HG03175 (cell line): ENCODE measurements around the gene SORL1.
A peak's percentile ranks its signal among the peaks of the same experiment; 100 is the strongest.

Experiments
- ATAC-seq: cut with Tn5 transposase; IDR thresholded peaks from one replicate; pipeline ENCODE4 v1.9.1; 2021; ENCODE audit warnings: mild to moderate bottlenecking, moderate library complexity; ENCODE audit not compliant: unreplicated experiment

Gene SORL1

GRCh38 chr11:121581607-121582006, 129.5 kb downstream of the SORL1 start:
- no peak for ATAC-seq

- no peak for ATAC-seq
Observed at GRCh38 chr11:121582296-121582695, 130.2 kb downstream of the SORL1 start.

- ATAC-seq = no peak
Observed at GRCh38 chr11:121583825-121584224, 131.7 kb downstream of the SORL1 start.

GRCh38 chr11:121586750-121587149, 134.6 kb downstream of the SORL1 start:
- ATAC-seq = no peak

GRCh38 chr11:121587182-121587581, 135.1 kb downstream of the SORL1 start:
- no peak for ATAC-seq

GRCh38 chr11:121588747-121589146, 136.6 kb downstream of the SORL1 start:
- no peak for ATAC-seq

GRCh38 chr11:121589946-121590537, 137.9 kb downstream of the SORL1 start:
- peak; percentile 74 for ATAC-seq

GRCh38 chr11:121590772-121591404, 138.8 kb downstream of the SORL1 start:
- ATAC-seq = no peak

GRCh38 chr11:121591405-121592033, 139.4 kb downstream of the SORL1 start:
- ATAC-seq = peak; percentile 37

GRCh38 chr11:121592708-121593107, 140.6 kb downstream of the SORL1 start:
- ATAC-seq = peak; percentile 33

GRCh38 chr11:121595717-121596161, 143.6 kb downstream of the SORL1 start:
- ATAC-seq = no peak

GRCh38 chr11:121596195-121597155, 144.4 kb downstream of the SORL1 start:
- no peak for ATAC-seq

- ATAC-seq = no peak
Observed at GRCh38 chr11:121603316-121603715, 151.2 kb downstream of the SORL1 start.

GRCh38 chr11:121604152-121604551, 152.0 kb downstream of the SORL1 start:
- no peak for ATAC-seq

- no peak for ATAC-seq
Observed at GRCh38 chr11:121606354-121606753, 154.2 kb downstream of the SORL1 start.

GRCh38 chr11:121607341-121607740, 155.2 kb downstream of the SORL1 start:
- ATAC-seq = no peak

GRCh38 chr11:121608545-121609098, 156.5 kb downstream of the SORL1 start:
- ATAC-seq = no peak

- ATAC-seq = no peak
Observed at GRCh38 chr11:121610706-121611105, 158.6 kb downstream of the SORL1 start.

- ATAC-seq = no peak
Observed at GRCh38 chr11:121611242-121611641, 159.1 kb downstream of the SORL1 start.

GRCh38 chr11:121613724-121614123, 161.6 kb downstream of the SORL1 start:
- ATAC-seq = no peak
